MV-4-11 (cell line): ENCODE measurements around the gene ARHGEF9.
"Not testable (repeated sequence)": the region's sequence is repeated elsewhere in the genome, so short reads cannot be mapped to it uniquely, and the experiment has no call there.

Experiments used
- DNase-seq: peaks from one replicate; lab custom pipeline; 2025; lab: John Stamatoyannopoulos, UW

The ARHGEF9 gene

DNA sequence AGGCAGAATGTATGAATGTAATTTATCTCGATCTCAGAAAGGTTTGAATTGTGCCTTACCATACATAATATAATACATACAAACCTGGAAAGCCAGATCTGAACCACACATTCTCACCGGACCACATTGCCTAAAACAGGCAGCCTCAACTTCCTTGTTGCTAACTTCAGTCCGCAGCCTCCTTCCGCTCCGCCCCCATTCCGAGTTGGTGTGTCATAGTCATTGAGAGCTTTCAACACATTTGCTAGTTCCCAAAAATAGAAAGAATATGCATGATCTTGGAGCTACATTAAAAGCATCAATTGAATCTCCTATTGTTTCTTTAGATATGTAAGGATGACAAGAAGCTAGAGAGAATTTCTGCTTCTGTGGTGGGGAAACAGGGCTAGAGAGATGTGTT is 127.2 kb downstream of the ARHGEF9 start:
- DNase-seq: peak; percentile 88

DNA sequence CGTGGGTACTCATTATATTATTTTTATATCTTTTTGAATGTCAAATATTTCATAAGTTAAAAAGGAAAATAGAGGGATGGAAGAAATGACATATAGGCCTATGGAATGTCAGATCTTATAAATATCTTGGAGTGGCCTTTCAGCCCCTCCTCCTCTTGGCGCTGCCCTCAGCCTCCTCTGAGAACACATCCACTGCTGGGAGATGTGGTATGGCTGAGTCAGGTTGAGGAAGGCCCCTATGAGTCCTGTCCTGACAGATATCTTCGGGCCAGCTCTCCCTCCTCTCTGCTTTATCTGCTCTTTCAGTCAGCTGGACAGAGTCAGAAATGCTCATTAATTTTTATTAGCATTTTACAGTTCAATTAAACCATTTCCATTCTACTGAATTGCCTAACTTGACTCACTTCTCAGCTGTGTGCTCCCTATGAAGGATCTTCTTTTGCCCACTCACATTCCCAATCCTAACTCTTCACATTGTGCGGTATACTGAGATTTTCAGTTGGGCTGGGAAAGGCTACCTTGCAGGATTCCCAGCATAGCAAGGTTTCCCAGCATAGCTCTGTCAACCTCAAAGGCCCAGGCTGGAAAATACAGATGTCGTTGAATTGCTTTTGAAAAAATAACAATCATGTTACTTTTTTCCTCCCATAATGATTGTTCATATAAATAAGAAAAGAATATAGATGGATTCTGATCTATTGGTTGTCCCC is 128.0 kb downstream of the ARHGEF9 start:
- DNase-seq: no peak

DNA sequence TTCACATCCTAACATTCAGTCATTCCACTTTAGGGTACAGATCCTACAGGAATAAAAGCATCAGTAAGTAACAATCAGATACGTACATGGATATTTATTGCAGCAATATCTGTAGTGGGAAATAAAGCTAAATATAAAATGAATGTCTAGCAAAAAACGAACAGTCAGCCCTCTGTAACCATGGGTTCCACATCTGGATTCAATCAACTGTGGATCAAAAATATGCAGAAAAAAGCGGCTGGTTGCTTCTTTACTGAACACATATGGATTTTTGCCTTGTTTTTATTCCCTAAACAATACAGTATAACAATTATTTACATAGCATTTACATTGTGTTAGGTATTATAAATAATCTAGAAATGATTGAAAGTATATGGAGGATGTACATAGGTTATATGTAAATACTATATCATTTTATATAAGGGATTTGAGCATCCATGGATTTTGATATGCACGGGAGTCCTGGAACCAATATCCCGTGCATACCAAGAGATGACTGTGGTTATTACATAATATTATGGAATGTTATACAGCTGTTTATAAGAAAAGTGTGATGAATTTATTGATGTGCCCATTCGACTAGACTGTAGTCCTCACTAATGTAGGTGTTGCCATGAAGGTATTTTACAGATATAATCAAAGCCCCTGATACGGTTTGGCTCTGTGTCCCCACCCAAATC is 132.8 kb downstream of the ARHGEF9 start:
- no peak for DNase-seq

DNA sequence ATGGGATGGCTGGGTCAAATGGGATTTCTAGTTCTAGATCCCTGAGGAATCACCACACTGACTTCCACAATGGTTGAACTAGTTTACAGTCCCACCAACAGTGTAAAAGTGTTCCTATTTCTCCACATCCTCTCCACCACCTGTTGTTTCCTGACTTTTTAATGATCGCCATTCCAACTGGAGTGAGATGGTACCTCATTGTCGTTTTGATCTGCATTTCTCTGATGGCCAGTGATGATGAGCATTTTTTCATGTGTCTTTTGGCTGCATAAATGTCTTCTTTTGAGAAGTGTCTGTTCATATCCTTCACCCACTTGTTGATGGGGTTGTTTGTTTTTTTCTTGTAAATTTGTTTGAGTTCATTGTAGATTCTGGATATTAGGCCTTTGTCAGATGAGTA is 139.3 kb downstream of the ARHGEF9 start:
- DNase-seq: not testable (repeated sequence)

DNA sequence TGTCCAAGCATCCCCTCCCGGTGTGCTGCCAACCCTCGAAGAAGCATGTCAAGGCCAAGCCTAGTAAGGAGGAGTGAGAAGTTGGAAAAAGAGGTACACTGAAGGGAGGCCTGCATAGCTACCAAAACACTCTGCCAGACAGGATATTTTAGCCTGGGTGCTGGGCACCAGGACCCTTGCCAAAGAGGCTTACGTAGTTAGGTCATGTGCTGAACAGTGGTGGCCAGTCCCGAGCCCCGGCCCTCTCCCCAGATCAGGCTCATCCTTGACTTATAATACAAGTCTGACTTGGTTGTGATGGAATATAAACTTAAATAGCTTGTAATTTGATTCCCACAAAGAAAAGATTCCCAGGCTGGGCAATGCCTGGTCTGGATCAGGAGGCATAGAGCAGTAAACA is 149.3 kb downstream of the ARHGEF9 start:
- DNase-seq: no peak

DNA sequence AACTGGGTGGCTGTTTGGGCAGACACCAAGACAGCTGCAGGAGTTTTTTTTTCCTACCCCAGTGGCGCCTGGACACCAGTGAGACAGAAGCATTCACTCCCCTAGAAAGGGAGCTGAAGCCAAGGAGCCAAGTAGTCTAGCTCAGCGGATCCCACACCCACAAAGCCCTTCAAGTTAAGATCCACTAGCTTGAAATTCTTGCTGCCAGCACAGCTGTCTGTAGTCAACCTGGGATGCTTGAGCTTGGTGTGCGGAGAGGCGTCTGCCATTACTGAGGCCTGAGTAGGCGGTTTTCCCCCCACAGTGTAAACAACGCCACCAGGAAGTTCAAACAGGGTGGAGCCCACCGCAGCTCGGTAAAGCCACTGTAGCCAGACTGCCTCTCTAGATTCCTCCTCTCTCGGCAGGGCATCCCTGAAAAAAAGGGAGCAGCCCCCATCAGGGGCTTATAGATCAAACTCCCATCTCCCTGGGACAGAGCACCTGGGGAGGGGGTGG is 171.4 kb downstream of the ARHGEF9 start:
- no peak for DNase-seq

DNA sequence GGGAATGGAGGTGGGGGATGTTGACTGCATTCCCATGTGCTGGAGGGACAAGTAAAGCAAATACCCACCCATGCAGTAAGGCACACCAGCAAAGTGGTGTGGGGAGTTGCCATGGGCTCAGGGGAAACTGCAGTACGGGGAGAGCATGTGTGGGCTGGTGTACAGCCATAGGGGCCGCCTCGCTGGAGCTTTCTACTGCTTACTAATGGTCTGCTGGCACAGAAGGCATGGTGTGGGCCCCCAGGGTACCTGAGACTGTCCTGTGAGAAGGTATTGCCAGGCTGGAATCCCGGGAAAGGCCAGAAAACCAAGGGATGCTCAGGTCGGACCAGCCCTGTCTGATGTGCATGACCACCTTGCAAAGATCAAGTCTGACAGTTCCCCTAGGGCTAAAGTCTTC is 199.1 kb downstream of the ARHGEF9 start:
- no peak for DNase-seq
